GM21737 (cell line): Measurements from ENCODE around the gene BAZ2B.

Experiments
- ATAC-seq: cut with Tn5 transposase; IDR thresholded peaks from one replicate; pipeline ENCODE4 v1.9.1; 2021; ENCODE audit warnings: mild to moderate bottlenecking, moderate library complexity; ENCODE audit not compliant: unreplicated experiment

BAZ2B gene

DNA sequence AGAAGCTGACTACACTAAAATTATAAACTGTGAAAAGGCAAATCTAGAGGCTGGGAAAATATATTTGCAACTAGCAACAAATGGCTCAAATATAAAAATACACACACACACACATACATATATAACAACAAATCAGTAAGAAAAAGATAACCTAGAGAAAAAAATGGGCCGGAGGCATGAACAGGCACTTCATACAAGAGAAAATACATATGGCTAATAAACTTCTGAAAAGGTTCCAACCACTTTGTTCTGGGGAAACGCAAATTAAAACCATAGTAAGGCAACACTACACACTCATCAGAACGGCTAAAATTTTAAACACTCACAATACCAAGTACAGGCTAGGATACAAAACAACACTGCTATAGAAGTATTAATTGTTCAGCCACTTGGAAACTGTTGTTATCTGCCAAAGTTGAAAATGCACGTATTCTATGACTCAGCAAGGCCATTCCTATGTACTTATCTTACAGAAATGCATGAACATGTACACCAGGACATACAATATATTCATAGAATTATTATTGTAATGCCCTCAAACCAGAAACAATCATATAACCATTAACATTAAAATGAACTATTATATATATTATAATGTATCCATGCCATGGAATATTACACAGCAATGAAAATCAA lies 345.5 kb downstream of the BAZ2B start:
- no peak for ATAC-seq
